Mucosa of rectum (tissue), 2 donors: Measurements from ENCODE around the gene CD248.

Experiments
- H3K27ac ChIP-seq, 2 donors: one replicate each; pipeline ENCODE4 v1.7.0; 2013; ENCODE audit warnings: inconsistent platforms in 2 of 2, low read depth in 2 of 2, low read length in 2 of 2
- H3K27me3 ChIP-seq, 2 donors: one replicate each; pipeline ENCODE4 v1.7.0; 2013; ENCODE audit warnings: low read length in 2 of 2; ENCODE audit not compliant: control insufficient read depth in 2 of 2, insufficient read depth in 2 of 2
- H3K36me3 ChIP-seq, 2 donors: one replicate each; pipeline ENCODE4 v1.7.0; 2013; ENCODE audit warnings: low read length in 2 of 2; ENCODE audit not compliant: control insufficient read depth in 2 of 2, insufficient read depth in 2 of 2
- H3K4me1 ChIP-seq, 2 donors: one replicate each; pipeline ENCODE4 v1.7.0; 2013; ENCODE audit warnings: low read length in 2 of 2, mild to moderate bottlenecking in 1 of 2; ENCODE audit not compliant: control insufficient read depth in 2 of 2, insufficient read depth in 2 of 2
- H3K4me3 ChIP-seq, 2 donors: one replicate each; pipeline ENCODE4 v1.7.0; 2013; ENCODE audit warnings: low read length in 2 of 2
- H3K9ac ChIP-seq, 2 donors: one replicate each; pipeline ENCODE4 v1.7.0; 2013; ENCODE audit warnings: low read length in 2 of 2, low read depth in 1 of 2, mild to moderate bottlenecking in 1 of 2
- H3K9me3 ChIP-seq, 2 donors: one replicate each; pipeline ENCODE4 v1.7.0; 2013; ENCODE audit warnings: low read length in 2 of 2; ENCODE audit not compliant: control insufficient read depth in 2 of 2
- donor health status: healthy.
- donor health status: Normal muscosa, but diverticular disease.

Gene CD248

DNA sequence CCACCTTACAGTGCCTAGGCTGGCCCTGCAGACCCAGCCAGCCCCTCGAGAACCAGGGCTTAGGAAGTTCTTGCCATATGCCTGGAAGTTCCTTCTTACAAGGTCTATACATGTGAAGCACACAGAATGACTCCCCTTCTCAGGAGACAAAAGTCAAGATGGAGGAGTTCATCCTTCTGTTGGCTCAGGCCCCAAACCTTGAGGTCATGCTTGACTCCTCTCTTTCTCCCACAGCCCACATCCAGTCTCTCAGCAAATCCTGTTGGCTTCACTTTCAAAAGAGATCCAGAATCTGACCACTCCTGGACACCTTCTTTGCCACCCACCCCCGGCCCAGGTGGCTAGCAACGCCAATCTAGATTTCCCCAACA, 1.7 kb upstream of the CD248 start:
- peak overlapping the region; percentile 21 to 84 for H3K27ac ChIP-seq
- no peak overlapping the region for H3K9ac ChIP-seq
- no peaks in the 10 kb centered on the region for H3K36me3 ChIP-seq
- H3K9me3 ChIP-seq: no peaks in the 10 kb centered on the region
- H3K27me3 ChIP-seq: no peaks in the 10 kb centered on the region
- H3K4me3 ChIP-seq: no peak overlapping the region
- peaks cover 9 to 21% of the 10 kb centered on the region in 2 donors for H3K4me1 ChIP-seq

DNA sequence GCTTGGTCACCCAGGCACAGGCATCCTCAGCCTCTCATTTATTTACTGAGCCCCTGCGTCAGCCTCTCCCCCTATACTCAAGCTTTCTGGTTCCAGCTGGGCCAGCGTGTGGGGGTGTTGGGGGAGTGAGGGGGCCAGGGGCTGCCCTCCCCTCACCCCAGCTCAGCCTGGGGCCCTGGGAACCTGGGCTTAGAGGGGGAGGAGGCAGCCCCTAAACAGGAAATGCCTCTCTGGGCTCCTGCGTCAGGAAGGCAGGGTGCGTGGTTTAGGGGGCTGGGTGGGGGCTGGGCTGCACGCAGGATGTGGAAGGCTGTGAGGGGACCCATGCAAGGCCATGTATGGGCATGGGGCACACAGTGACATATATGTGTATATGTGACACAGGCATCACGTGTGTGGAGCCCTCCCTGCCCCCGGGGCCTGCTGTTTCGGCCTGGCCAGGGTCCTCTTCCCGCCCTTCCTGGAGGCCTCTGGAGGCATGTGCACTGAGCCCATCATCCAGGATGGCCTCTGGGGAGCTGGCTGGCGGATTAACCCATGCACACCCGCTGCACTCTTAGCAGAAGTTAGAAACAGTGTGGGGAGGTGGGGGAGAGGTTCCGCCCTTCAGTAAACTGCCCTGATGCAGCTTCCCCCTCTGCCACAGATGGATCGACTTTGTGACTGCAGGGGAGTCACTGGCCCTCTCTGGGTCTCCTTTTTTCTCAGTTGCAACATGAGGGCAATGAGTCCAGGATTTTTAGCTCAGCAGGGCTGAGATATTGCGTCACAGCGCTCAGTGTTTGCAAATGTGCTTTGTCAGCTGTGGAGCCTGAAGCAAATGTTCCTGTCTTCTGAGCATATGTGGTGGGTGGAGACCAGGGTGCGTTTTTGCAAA, 1.1 kb upstream of the CD248 start:
- peak overlapping the region in 1 of 2 donors; percentile 43 for H3K4me3 ChIP-seq
- H3K27ac ChIP-seq: peak overlapping the region; percentile 66 to 84
- H3K27me3 ChIP-seq: no peaks in the 10 kb centered on the region
- H3K4me1 ChIP-seq: peaks cover 13 to 26% of the 10 kb centered on the region in 2 donors
- no peaks in the 10 kb centered on the region for H3K9me3 ChIP-seq
- no peak overlapping the region for H3K9ac ChIP-seq
- no peaks in the 10 kb centered on the region for H3K36me3 ChIP-seq

DNA sequence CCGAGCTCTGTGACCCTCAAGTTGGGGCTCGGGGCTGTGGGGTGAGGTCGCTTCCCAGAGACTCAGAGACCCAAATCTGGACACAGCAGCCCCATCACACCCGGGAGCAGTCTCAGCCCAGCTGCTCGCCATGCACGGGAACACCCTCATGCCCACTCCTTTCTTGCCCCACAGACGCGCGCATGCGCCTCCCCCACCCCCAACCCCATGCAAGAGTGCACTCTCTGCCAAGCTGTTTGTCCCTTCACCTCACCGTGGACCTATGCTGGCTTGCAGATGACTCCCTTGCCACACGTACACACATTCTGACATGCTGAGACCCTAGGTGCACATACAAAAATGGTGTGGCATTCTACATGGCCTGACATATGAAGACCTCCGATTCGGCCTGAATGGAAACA, 478 bp upstream of the CD248 start:
- H3K9ac ChIP-seq: peak overlapping the region in 1 of 2 donors; percentile 32
- H3K4me1 ChIP-seq: peaks cover 13 to 26% of the 10 kb centered on the region in 2 donors

DNA sequence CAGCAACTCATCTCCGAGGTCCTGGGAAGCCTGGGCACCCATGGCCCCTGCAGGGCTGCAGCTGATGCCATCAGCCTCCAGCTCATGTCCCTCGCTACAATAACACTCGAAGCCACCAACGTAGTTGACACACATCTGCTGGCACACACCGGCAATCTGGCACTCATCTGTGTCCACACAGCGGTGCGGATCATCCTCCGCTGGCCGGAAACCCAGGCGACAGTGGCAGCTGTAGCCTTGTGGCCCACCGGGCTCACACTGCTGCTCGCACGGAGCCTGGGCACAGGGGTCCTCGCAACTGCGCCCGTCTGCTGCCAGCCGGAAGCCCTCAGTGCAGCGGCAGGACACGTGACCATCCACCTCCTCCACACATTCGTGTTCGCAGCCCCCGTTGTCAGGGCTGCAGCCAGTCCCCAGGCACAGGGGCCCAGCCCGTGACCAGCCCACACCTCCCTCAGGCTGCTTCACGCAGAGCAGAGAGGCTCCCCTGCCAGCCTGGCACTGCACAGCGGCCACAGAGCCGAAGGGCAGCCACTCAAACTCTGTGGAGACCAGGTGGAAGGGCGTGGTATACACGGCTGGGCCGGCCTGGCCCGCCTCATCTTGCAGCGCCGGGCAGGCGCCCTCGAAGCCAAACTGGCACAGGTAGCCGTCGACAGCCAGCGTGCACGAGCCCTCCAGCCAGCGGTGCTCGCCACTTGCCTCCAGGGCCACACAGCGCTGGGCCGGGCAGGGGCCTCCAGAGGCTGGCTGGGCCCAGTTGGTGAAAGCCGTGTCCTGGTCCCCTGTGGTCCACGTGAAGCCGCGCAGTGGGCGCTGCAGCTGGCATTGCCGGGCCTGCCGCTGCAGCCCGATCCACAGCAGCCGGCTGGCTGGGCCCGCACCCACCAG, 678 bp downstream of the CD248 start:
- Histone ChIP-seq H3K36me3 (no peaks in the 10 kb centered on the region), H3K9ac (peak overlapping the region in 1 of 2 donors; percentile 29), H3K9me3 (no peaks in the 10 kb centered on the region), H3K4me1 (peaks cover 13 to 30% of the 10 kb centered on the region in 2 donors), H3K27me3 (no peaks in the 10 kb centered on the region), H3K27ac (peak overlapping the region in 1 of 2 donors; percentile 84), H3K4me3 (peak overlapping the region; percentile 45 to 65)

More for the DNA sequence above, 478 bp upstream of the CD248 start:
- H3K9me3 ChIP-seq: no peaks in the 10 kb centered on the region
- peak overlapping the region in 1 of 2 donors; percentile 43 for H3K4me3 ChIP-seq
- H3K27ac ChIP-seq: peak overlapping the region; percentile 66 to 84
- H3K27me3 ChIP-seq: no peaks in the 10 kb centered on the region
- H3K36me3 ChIP-seq: no peaks in the 10 kb centered on the region

DNA sequence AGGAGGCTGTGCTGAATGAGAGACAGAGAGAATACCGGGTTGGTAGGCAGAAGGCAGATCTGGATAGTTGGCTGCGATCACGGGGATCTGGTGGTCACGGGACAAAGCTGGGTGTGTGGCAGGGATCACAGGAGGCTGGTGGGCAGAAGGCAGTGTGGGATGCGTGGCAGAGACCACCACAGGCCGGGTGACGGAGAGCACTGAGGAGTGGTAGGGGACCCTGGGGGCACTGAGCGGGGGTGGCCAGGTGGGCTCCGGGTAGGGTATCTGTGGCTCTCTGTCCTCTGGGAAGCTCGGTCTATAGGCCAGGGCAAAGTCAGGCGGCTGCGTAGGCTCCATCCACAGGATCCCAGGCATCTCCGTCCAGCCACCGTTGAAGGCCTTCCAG, 1.4 kb downstream of the CD248 start:
- H3K9me3 ChIP-seq: no peaks in the 10 kb centered on the region
- peak overlapping the region; percentile 45 to 65 for H3K4me3 ChIP-seq
- H3K27me3 ChIP-seq: no peaks in the 10 kb centered on the region
- H3K4me1 ChIP-seq: peaks cover 13 to 30% of the 10 kb centered on the region in 2 donors
- H3K36me3 ChIP-seq: no peaks in the 10 kb centered on the region
- H3K27ac ChIP-seq: no peak overlapping the region
- H3K9ac ChIP-seq: no peak overlapping the region

DNA sequence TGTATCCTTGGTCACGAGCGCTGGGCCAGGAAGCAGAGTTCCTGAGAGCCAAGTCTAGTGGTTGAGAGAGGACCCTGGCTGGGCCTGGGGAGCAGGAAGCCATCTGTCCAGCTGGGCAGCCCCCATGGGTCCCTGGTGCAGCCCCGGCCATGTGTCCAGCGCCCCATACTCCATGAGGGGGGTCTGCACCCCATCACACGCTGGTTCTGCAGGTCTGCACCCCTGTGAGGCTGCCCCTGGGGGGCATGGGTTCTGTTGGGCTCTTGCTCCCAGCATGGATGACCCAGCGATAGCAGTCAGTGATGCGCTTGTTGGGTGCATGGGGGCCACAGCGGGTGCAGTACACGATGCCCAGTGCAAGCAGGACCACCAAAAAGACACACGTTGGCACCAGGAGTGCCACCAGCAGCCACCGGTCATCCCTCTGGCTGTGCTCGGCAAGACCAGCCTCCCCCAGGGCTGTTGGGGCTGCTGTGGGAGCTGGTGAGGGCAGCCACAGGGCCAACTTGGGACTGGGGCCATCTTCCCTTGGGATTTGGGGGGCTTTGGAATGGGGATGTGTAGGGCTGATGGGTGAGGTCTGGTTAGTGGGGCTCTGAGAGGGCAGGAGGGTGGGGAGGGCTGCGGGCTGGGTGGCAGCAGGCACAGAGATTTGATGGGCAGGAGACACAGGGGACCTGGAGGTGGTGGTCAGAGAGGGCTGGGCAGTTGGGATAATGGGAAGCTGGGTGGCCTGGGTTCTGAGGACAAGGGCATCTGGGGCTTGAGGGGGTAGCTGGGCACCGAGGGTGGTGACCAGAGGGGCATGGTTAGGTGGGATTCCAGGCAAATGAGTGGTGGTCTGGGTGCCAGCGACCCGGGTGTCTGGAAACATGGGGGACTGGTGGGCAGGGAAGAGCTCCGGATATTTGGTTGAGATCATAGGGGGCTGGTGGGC, 2.0 kb downstream of the CD248 start:
- H3K9ac ChIP-seq: no peak overlapping the region
- peak overlapping the region; percentile 20 to 45 for H3K4me3 ChIP-seq
- H3K9me3 ChIP-seq: no peaks in the 10 kb centered on the region
- no peaks in the 10 kb centered on the region for H3K27me3 ChIP-seq
- H3K27ac ChIP-seq: peak overlapping the region in 1 of 2 donors; percentile 87
- H3K4me1 ChIP-seq: peaks cover 13 to 30% of the 10 kb centered on the region in 2 donors
- no peaks in the 10 kb centered on the region for H3K36me3 ChIP-seq

DNA sequence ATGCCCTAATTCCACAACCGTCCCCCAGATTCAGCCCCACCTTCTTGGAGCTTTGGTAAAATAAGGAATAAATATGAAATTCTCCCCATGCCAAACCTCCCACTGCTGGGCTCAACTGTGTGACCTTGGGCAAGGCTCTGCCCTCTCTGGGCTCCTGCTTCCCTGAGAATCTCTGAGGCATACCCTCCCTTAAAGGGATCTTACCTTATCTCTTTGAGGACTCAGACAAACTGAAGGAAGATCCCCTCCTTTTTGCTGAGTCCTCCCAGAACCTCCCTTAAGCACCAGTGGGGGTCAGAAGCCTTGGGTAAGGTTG, 2.7 kb downstream of the CD248 start:
- Histone ChIP-seq H3K27ac (peak overlapping the region; percentile 78 to 87), H3K4me1 (peaks cover 13 to 30% of the 10 kb centered on the region in 2 donors), H3K4me3 (peak overlapping the region in 1 of 2 donors; percentile 37), H3K36me3 (no peaks in the 10 kb centered on the region), H3K27me3 (no peaks in the 10 kb centered on the region), H3K9ac (no peak overlapping the region), H3K9me3 (no peaks in the 10 kb centered on the region)

DNA sequence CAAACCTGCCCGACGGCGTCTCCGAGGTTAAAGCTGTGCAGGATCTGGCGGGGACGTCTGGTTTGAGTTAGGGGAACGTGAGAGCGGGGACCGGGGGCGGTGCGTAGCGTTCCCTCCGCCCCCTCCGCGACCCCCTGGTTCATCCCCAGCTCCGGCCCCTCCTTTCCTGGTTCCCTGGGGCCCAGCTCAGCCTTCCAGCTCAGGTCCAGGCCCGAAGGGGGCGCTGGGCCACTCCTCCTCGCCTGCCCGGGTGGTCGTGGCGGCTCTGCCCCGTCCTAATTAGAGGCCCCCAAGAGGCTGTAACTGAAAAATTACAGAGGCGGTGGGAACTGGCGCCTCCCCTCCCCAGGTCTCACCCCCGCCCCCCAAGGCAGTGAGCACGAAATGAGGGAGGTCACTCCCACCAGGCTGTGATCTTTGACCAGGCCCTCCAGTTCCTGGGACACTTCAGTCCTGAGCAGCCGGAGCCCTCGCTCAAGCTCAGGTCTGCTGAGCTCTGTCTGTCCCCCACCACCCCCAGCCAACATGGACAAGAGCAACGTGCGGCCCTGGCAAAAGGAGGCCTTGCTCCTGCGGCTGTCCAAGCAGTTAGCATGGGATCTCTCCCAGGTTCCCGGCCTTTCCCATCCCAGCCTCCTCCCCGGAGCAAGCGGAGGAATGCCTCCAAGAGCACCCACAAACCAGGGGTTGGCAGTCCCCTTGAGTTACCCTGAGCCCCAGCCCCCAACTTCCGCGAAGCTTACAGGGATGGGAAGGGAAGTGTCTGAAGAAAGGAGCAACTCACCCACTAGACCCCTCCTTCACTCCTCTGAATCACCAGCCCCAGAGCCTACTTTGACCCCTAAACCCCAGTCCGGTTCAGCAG, 3.3 kb downstream of the CD248 start:
- Histone ChIP-seq H3K4me3 (peak overlapping the region; percentile 59 to 64), H3K9ac (peak overlapping the region; percentile 56 to 65), H3K9me3 (no peaks in the 10 kb centered on the region), H3K4me1 (peaks cover 13 to 30% of the 10 kb centered on the region in 2 donors), H3K27me3 (no peaks in the 10 kb centered on the region), H3K27ac (peak overlapping the region; percentile 78 to 87), H3K36me3 (no peaks in the 10 kb centered on the region)
